Stimulated activated CD8-positive, alpha-beta memory T cell treated with anti-CD3 and anti-CD28 coated beads, Interleukin-15, amount 100 ng/mL, for 1 hour (primary cell): ENCODE measurements around the gene KRTAP4-12.
"Not testable (repeated sequence)": the region's sequence is repeated elsewhere in the genome, so short reads cannot be mapped to it uniquely, and the experiment has no call there.

ENCODE experiments used
- DNase-seq: peaks from one replicate; pipeline ENCODE4 v3.0.0-alpha.2; 2020; ENCODE audit warnings: low read depth

Gene KRTAP4-12

DNA sequence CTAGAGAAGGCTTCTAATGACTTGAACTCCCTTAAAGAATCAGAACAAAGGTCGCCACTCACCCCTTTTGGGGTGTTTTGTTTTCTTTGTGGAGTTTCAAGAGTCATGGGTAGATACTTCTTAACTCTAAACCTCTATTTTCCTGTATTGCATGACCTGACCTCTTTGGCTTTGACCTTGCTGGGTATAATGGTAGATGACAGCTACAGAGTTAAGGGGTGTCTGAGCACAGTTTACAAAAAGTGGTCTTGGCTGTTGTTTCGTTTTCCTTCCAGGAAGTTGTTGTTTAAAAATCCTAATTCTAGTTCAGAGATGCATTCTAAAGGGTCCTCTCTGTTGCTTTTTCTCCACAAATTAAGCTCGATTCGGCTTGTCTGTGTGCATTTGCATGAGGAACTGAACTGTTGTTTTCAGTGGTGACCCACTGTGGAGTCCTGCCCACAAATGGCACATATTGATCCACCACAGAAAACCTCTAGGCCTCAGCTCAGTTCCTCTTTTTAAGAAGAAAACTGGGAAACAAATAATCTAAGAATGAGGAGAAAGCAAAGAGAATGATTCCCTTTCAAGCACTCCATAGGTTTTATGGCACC lies 35.1 kb downstream of the KRTAP4-12 start:
- not testable (repeated sequence) for DNase-seq

- not testable (repeated sequence) for DNase-seq
Observed at GRCh38 chr17:41084100-41084856, 39.7 kb downstream of the KRTAP4-12 start, which contains the start of gene KRTAP4-7. Gene KRTAP4-7 (plus strand): TSS chr17:41084150. CDS start chr17:41084207, 57 bp downstream.

- not testable (repeated sequence) for DNase-seq
Observed at GRCh38 chr17:41083427-41083826, 40.6 kb downstream of the KRTAP4-12 start.

- no peak for DNase-seq
Observed at GRCh38 chr17:41082626-41083025, 41.4 kb downstream of the KRTAP4-12 start.

- no peak for DNase-seq
Observed at GRCh38 chr17:41076788-41077187, 47.2 kb downstream of the KRTAP4-12 start.

- DNase-seq, result no peak
Observed at GRCh38 chr17:41073676-41074075, 50.3 kb downstream of the KRTAP4-12 start.
